IgD-negative memory B cell (primary cell): ENCODE data around the gene RET. TPM values are rescaled to one million over a fixed set of nuclear protein-coding genes. Genes with fewer than 3 reads are reported as not detected.

Experiments used
- H3K27ac Mint-ChIP-seq, 3 donors: one replicate each; pipeline ENCODE4 v1.8.0; 2020 to 2022; ENCODE audit warnings: mild to moderate bottlenecking in 3 of 3, mixed read lengths in 3 of 3, moderate library complexity in 1 of 3
- H3K27me3 Mint-ChIP-seq: one replicate; pipeline ENCODE4 v1.8.0; 2021; ENCODE audit warnings: mixed read lengths
- H3K36me3 Mint-ChIP-seq: one replicate; pipeline ENCODE4 v1.8.0; 2020; ENCODE audit warnings: mild to moderate bottlenecking, mixed read lengths
- H3K4me1 Mint-ChIP-seq, 3 donors: one replicate each; pipeline ENCODE4 v1.8.0; 2020 to 2022; ENCODE audit warnings: mixed read lengths in 3 of 3, mild to moderate bottlenecking in 1 of 3
- H3K4me3 Mint-ChIP-seq, 4 donors: one replicate each; pipeline ENCODE4 v1.8.0; 2020 to 2022; ENCODE audit warnings: mild to moderate bottlenecking in 4 of 4, mixed read lengths in 4 of 4, moderate library complexity in 3 of 4
- H3K9me3 Mint-ChIP-seq, 3 donors: one replicate each; pipeline ENCODE4 v1.8.0; 2020 to 2021; ENCODE audit warnings: mixed read lengths in 3 of 3, mild to moderate bottlenecking in 1 of 3
- polyA plus RNA-seq: library from polyadenylated mRNA; unstranded; fragments of 300-500 nt; fragmentation: Illumina TruSeq; gene quantifications from one replicate; pipeline ENCODE4 v1.2.3, GENCODE V29; 2021

The RET gene
- polyA plus RNA-seq, 1 donor from 2014 or later, result 0.05 TPM

DNA sequence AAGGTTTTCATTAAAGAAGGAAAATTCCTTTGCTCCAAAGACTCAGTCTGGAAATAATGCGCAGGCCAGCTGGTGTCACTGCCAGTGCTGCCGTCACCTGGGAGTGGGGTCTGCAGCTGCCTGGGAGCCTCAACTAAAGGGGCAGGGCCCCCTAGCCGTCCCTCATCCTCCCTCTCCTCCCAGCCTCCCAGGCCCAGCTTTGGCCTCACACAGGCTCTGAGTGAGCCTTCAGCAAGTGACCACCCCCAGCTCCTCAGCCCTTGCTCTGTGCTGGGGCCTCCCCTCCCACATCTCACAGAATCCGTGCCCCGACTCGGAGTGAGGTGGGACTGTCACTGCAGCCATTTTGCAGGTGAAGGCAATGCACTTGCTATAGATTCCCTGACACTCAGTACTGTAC lies 11.1 kb upstream of the RET start:
- Mint-ChIP-seq H3K27ac (no peak overlapping the region), H3K4me1 (no peaks in the 10 kb centered on the region)

DNA sequence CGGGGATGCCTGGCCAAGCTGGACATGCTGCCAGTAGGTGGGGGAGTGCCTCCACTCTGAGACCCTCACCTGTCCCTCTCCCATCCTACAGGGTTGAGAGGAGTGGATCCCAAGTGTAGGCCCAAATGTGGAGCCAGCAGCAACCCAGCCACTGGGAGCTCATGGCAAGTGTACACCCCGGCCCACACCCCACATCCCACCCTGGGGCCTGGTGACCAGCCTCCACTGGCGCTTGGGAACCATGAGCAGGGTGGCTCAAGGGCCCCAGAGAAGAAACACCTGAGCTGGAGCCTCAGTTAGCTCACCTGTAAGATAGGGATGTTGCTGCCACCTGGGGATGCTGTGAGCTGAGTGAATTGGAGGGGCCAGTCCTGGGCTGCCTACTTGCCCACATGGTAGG lies 10.4 kb upstream of the RET start:
- H3K9me3 Mint-ChIP-seq, result no peaks in the 10 kb centered on the region
- no peak overlapping the region for H3K4me3 Mint-ChIP-seq
- no peaks in the 10 kb centered on the region for H3K4me1 Mint-ChIP-seq
- no peak overlapping the region for H3K27ac Mint-ChIP-seq
- no peaks in the 10 kb centered on the region for H3K27me3 Mint-ChIP-seq
- H3K36me3 Mint-ChIP-seq, result no peaks in the 10 kb centered on the region

More for the DNA sequence above, 11.1 kb upstream of the RET start:
- no peaks in the 10 kb centered on the region for H3K9me3 Mint-ChIP-seq
- H3K36me3 Mint-ChIP-seq, result no peaks in the 10 kb centered on the region
- no peaks in the 10 kb centered on the region for H3K27me3 Mint-ChIP-seq
- no peak overlapping the region for H3K4me3 Mint-ChIP-seq

DNA sequence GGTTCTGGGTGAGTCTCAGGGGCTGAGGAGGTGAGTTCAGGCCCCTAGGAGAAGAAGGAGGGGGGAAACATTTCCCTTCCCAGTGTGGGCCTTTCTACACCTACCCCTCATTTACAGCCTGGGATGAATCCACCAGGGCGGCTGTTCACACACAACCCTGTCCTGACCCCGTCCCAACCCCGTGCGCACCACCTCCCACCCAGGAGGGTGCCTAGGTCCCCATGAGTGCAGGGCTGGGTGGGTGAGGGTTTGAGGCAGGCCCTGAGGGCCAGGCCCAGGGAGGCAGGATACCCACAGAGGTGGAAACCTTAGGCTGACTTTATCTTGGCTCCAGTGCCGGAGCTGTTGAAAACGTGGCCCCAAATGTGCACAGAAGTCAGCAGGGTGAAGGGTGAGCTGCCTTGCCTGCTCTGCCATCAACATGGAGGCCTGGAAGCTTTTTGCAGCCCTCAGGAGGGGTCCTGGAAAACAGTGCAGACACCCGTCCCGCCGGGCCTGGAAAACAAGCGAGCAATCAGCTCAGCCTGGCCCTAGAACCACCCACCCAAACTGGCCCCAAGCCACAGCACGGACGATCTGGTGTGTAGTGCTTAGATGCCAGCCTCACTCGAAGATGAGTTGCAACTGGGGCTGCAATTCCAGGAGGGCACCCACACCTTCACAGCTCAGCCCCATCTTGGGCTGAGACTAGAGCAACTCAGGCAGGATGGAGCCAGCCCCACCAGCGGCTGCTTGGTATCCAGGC lies 9.3 kb upstream of the RET start:
- Mint-ChIP-seq H3K27me3 (no peaks in the 10 kb centered on the region), H3K9me3 (no peaks in the 10 kb centered on the region), H3K4me3 (no peak overlapping the region)

DNA sequence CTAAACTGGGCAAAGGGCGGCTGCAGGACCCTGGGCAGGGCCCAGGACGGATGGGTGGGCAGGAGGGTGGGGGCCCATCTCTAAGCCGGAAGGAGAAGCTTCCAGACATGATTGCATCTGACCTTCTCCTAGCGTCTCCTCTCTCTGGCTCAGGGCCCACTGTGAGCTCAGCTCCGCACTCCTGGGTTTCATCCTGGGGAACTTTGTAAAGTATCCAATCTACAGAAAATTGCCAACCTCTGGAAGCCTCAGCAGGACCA lies 8.8 kb upstream of the RET start:
- no peaks in the 10 kb centered on the region for H3K27me3 Mint-ChIP-seq
- no peaks in the 10 kb centered on the region for H3K9me3 Mint-ChIP-seq
- no peaks in the 10 kb centered on the region for H3K4me1 Mint-ChIP-seq
- H3K27ac Mint-ChIP-seq, result no peak overlapping the region
- no peak overlapping the region for H3K4me3 Mint-ChIP-seq
- H3K36me3 Mint-ChIP-seq, result no peaks in the 10 kb centered on the region

More for the DNA sequence above, 9.3 kb upstream of the RET start:
- no peaks in the 10 kb centered on the region for H3K4me1 Mint-ChIP-seq
- H3K27ac Mint-ChIP-seq, result no peak overlapping the region
- no peaks in the 10 kb centered on the region for H3K36me3 Mint-ChIP-seq

DNA sequence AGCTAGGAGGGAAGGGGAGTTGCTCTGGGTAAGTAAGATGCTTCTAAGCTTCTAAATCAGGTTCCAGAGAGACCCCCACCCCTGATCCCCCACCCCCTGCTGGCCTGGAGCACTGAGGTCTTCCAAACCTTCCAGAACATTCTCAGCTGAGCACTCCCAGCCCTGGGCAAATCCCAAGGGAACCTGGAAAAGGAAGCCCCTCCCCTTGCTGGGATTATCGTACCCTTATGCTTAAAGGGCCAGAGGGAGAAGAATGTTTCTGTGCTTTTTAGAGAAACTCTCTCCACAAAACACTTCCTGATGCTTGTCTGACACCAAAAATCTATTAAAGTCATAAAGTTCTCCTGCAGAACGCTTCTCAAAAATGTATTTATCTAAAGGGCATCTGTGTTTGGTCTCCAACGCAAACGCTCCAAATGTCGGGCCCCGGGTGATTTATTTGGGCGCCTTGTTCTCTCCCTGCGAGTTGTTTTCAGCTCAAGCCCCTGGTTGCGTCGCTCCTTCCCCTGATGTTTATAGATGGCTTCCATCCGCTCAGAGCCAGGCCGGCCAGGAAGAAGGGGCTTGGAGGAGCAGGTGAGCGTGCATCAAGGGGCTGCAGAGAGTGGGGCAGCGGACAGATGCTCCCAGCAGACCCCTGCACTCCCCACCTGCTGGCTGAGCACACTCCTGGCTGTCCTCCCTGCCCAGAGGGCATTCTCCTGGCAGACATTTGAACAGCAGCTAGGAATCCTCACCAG lies 8.2 kb upstream of the RET start:
- H3K4me3 Mint-ChIP-seq, result no peak overlapping the region
- H3K9me3 Mint-ChIP-seq, result no peaks in the 10 kb centered on the region
- no peaks in the 10 kb centered on the region for H3K36me3 Mint-ChIP-seq
- no peak overlapping the region for H3K27ac Mint-ChIP-seq
- H3K4me1 Mint-ChIP-seq, result no peaks in the 10 kb centered on the region
- no peaks in the 10 kb centered on the region for H3K27me3 Mint-ChIP-seq

DNA sequence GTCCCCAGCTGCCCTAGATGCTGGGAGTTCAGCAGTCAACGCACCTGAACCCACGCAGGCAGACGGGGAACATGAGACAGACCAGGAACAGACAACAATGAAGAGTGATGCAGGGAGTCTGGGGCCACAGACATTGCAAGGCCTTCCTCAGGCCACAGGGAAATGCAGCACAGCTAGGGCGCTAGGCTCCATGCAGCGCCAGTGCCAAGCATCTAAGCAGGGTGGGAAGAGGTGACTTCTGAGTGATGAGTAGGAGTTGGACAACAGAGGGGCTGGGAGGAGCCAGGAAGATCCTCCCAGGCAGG lies 7.7 kb upstream of the RET start:
- no peaks in the 10 kb centered on the region for H3K27me3 Mint-ChIP-seq
- H3K36me3 Mint-ChIP-seq, result no peaks in the 10 kb centered on the region
- H3K4me1 Mint-ChIP-seq, result no peaks in the 10 kb centered on the region
- H3K4me3 Mint-ChIP-seq, result no peak overlapping the region
- H3K27ac Mint-ChIP-seq, result no peak overlapping the region
- no peaks in the 10 kb centered on the region for H3K9me3 Mint-ChIP-seq

DNA sequence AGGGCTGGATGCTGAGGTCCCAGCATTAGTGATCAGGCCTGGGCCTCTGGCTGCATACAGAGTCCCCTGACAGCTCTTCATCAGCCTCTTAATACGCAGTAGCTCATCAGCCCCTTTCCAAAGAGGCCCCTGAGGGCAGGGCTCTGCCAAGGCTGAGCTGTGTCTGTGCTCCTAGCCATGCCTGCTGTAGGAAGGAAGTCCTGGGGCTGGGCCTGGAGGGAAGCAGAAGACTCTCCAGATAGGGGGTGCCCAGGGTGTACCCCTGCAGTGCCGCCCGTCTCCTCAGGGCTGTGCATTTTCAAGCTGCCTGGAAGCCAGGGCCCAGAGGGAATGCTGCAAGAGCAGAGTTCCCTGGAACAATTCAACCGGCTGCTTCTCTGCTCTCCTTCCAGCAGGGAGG lies 7.3 kb upstream of the RET start:
- Mint-ChIP-seq H3K4me1 (no peaks in the 10 kb centered on the region), H3K4me3 (no peak overlapping the region), H3K27me3 (no peaks in the 10 kb centered on the region), H3K36me3 (no peaks in the 10 kb centered on the region), H3K9me3 (no peaks in the 10 kb centered on the region), H3K27ac (no peak overlapping the region)

DNA sequence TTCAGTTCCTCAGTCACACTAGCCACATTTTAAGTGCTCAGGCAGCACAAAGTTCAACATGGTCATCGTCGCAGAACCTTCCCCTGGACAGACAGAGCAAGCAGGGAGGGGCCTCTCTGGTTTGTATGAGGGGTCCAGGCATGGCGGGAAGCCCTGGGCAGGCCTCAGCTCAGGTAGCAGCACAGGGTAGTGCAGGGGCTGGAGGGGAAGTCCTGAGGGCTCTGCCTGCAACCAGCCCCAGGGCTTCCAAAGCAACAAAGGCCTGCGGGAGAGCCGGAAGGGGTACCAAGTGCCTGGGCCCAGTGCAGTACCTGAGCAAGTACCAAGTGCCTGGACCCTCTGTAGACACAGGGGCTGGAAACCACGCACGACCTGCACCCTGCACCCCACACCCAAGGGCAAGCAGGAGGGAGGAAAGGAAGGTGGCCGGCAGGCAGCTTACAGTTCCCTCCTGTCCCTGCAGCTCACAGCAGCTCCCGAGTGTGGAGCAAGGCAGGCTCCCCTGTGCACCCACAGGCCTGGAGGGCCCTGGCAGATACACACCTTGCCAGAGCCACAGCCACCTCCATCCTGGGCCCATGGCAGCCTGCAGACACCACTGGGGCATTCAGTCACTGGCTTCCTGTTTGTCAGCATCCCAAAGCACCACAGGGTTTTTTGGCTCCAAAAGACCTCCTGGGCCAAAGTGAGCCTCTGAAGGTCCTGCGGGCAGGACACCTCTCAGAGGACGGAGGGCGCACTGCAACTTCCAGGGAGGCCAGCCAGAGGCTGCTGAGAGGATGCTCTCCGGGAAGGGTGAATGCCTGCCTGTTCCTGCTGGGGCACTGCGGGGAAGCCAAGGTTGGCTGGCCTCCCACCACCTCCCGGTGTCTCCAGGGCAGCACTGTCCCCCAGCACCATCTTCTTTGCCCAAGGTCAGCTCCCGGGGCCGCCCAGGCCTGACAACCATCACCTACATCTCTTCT lies 6.5 kb upstream of the RET start:
- Mint-ChIP-seq H3K36me3 (no peaks in the 10 kb centered on the region), H3K27me3 (peaks cover 4% of the 10 kb centered on the region), H3K4me3 (no peak overlapping the region), H3K9me3 (no peaks in the 10 kb centered on the region), H3K4me1 (no peaks in the 10 kb centered on the region), H3K27ac (no peak overlapping the region)

DNA sequence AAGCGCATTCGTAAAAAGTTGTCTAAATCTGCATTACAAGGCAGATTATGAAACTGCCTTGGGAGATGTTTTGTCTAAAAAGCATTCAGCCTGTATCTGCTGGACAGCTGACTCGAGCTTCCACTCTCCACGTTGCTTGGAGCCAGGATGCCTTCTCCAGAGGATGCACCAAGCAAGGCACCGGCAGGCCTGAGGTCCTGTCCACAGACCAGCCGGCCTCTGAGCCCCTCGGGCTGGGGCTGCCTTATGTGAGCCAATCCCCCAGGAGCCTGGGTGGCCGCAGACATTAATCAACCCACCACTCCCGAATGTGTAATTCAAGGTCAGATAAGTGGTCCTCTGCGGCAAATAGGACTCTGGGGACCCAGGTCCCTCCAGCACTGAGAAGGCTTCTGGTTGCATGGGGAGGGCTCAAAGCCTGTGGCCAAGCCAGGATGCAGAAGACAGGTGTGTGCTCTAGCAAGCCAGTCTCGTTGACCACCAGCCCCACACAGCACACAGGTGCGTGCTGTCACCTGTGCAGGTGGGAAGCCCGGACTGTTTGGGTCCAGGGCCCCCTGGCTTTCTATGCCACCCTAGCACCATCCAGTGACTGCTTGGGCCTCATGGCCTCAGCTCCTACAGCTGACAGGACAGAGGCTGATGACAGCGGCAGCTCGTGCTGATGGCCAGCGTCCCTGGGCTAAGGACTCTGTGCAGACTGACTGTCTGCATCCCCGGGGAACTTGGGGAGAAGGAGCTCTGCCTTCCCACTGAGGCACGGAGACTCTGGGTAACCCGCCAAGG lies 4.8 kb upstream of the RET start:
- H3K4me3 Mint-ChIP-seq, result no peak overlapping the region
- H3K9me3 Mint-ChIP-seq, result no peaks in the 10 kb centered on the region
- H3K36me3 Mint-ChIP-seq, result no peaks in the 10 kb centered on the region
- no peak overlapping the region for H3K27ac Mint-ChIP-seq
- H3K27me3 Mint-ChIP-seq, result peaks cover 14% of the 10 kb centered on the region
- H3K4me1 Mint-ChIP-seq, result peaks cover 0 to 4% (median 2%) of the 10 kb centered on the region in 3 donors

DNA sequence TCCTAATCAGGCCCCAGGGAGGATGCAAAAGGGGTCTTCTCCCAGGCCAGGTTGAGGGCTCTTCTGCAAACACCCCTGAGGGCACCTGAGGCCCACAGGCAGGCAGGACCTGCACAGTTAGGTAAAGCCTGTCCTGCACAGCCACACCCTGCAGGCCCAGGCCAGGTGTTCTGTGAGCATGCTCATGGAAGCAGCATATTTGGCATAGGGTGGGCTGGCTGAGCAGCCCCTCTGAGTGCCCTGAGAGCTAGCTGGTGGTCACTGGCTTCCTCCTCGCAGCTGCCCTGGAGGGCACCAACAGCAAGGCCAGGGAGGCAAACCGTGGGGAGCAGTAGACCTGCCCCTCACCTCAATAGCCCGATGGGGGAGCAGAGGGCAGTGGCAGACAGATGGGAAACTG lies 3.7 kb upstream of the RET start:
- Mint-ChIP-seq H3K9me3 (no peaks in the 10 kb centered on the region), H3K36me3 (no peaks in the 10 kb centered on the region), H3K4me1 (peaks cover 0 to 4% (median 3%) of the 10 kb centered on the region in 3 donors), H3K27me3 (peaks cover 20% of the 10 kb centered on the region), H3K4me3 (no peak overlapping the region), H3K27ac (no peak overlapping the region)

DNA sequence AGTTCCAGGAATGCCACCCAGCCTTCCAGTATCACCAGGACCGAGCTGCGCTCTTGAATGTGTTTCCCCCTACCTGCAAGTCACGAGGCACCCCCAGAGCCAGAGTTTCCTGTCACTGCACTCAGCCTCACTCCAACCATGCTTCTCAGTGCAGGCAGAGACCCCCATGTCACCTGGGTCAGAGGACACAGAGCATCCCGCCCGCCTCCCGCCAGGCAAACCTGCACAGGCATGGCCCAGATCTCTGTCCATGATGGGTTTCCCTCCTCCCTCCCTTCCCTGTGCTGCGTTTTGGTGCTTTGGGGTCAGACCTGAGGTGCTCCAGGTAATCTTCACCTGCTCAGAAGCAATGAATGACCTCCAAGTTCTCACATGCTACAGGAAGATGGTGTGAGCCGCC lies 3.1 kb upstream of the RET start:
- no peaks in the 10 kb centered on the region for H3K9me3 Mint-ChIP-seq

DNA sequence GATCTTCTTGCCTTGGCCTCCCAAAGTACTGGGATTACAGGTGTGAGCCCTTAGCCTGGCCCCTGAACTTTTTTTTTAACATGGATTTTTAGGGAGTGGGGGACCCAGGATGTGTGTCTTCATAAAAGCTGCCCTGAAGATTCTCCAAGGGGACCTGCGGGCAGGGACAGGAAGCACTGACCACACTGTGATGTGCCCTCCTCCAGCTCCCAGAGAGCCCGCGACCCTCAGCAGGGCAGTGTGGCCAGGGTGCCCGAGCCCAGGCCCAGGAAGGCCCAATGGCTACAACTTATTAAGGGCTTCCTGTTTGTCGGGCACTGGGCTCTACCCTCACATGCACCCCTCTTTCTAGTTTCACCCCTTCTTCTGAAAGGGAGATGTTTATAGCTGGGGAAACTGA lies 2.5 kb upstream of the RET start:
- Mint-ChIP-seq H3K27me3 (peaks cover 29% of the 10 kb centered on the region), H3K9me3 (no peaks in the 10 kb centered on the region)

More for the DNA sequence above, 3.1 kb upstream of the RET start:
- Mint-ChIP-seq H3K36me3 (no peaks in the 10 kb centered on the region), H3K4me3 (no peak overlapping the region), H3K27me3 (peaks cover 24% of the 10 kb centered on the region), H3K27ac (no peak overlapping the region), H3K4me1 (peaks cover 0 to 4% (median 3%) of the 10 kb centered on the region in 3 donors)

DNA sequence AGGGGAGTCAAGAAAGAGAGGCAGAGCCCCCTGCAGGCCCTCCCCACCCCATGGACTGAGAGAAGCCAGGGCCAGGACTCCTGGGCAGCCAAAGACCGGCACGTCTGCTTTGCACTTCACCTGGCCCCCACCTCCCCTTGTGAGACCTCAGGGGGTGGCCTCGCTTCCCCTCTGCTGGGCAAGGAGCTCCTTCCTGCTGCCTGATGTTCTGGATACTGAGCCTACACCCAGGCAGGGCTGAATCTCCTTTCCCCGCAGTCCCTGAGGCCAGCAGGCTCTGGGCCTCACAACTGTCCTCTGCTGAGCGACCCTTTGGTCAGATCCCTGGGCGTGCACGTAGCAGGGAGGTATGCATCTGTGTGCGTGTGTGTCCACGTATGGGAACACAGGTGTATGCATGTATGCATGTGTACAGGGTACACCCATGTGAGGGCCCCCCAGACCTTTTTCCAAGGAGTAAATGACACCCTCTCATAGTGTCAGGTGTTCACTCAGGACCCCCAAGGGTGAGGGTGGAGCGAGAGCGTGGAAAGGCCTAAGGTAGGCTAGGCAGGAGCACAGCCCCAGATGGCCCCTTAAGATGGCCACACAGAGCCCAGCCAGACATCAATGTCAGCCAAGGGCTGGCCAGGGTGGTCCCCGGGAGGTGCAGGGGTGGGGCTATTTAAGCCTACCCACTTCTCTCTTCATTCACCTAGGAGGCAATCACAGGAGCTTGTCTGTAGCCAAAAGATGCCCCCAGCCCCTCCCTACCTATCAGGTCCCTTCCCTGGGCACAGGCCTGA lies 1.9 kb upstream of the RET start:
- H3K27me3 Mint-ChIP-seq, result peaks cover 33% of the 10 kb centered on the region
- peak overlapping the region in 2 of 4 donors; percentile 5 to 65 for H3K4me3 Mint-ChIP-seq
- no peak overlapping the region for H3K27ac Mint-ChIP-seq
- peaks cover 1% of the 10 kb centered on the region for H3K36me3 Mint-ChIP-seq
- no peaks in the 10 kb centered on the region for H3K9me3 Mint-ChIP-seq
- H3K4me1 Mint-ChIP-seq, result peaks cover 0 to 4% (median 3%) of the 10 kb centered on the region in 3 donors

More for the DNA sequence above, 2.5 kb upstream of the RET start:
- Mint-ChIP-seq H3K4me1 (peaks cover 0 to 4% (median 3%) of the 10 kb centered on the region in 3 donors), H3K4me3 (no peak overlapping the region), H3K27ac (no peak overlapping the region), H3K36me3 (peaks cover 1% of the 10 kb centered on the region)

DNA sequence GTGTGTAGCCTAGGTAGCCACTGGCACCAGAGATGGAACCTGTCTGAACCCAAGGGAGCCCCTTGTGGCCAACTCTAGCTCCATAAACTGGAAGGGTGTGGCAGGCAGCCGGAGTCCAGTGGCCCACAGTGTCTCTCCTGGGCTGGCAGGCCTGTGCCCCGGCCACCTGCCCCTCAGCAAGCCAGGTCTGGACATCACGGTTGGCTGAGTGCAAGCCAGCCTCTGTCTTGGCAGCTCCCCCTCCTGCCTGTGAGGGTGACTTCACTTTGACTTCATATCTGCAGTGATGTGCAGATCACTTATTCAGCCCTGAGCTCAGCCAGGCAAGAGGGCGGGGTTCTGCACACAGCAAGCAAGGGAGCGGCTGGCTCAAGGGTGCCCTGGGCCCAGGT lies 1.3 kb upstream of the RET start:
- H3K4me3 Mint-ChIP-seq, result peak overlapping the region in 2 of 4 donors; percentile 60 to 65
- H3K9me3 Mint-ChIP-seq, result no peaks in the 10 kb centered on the region
- H3K36me3 Mint-ChIP-seq, result peaks cover 1% of the 10 kb centered on the region
- no peak overlapping the region for H3K27ac Mint-ChIP-seq
- H3K4me1 Mint-ChIP-seq, result peaks cover 0 to 4% (median 3%) of the 10 kb centered on the region in 3 donors
- H3K27me3 Mint-ChIP-seq, result peaks cover 33% of the 10 kb centered on the region
